GM18870 (cell line): ENCODE data around the gene ZNF684.
"Not testable (repeated sequence)": the region's sequence is repeated elsewhere in the genome, so short reads cannot be mapped to it uniquely, and the experiment has no call there.

Experiments
- ATAC-seq: cut with Tn5 transposase; IDR thresholded peaks from one replicate; pipeline ENCODE4 v1.9.1; 2021; ENCODE audit warnings: moderate library complexity; ENCODE audit not compliant: unreplicated experiment

The ZNF684 gene

DNA sequence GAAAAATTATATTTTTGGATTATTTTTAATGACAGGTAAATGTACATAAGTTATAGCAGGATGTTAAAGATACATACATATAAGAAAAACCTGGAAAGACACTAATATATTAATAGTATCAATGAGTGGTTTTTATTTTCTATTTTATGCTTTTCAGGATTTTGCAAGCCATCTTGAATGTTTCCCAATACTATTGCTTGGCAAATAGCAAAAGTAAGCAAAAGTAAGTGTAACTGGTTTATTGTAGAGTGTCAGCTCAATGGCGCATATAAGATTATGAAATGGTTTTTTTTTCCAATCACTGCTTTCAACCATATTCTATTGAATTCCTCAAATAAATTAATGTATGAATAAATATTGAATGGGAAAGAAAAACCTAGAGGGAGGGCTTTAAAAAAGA is 36.4 kb downstream of the ZNF684 start:
- no peak for ATAC-seq

- ATAC-seq = not testable (repeated sequence)
These were observed 43.4 kb downstream of the ZNF684 start for GRCh38 chr1:40574805-40575204.

DNA sequence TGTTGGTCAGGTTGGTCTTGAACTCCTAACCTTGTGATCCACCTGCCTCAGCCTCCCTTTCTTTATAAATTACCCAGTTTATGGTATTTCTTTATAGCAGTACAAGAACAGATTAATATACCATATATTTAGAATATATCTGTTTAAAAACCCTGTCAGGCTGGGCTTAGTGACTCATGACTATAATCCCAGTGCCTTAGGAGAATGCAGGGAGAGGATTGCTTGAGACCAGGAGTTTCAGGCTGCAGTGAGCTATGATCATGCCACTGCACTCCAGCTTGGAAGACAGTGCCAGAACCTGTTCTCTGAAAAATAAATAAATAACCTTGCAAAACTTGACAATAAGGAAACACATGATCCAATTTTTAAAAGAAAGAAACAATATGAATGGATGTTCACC is 43.9 kb downstream of the ZNF684 start:
- no peak for ATAC-seq

DNA sequence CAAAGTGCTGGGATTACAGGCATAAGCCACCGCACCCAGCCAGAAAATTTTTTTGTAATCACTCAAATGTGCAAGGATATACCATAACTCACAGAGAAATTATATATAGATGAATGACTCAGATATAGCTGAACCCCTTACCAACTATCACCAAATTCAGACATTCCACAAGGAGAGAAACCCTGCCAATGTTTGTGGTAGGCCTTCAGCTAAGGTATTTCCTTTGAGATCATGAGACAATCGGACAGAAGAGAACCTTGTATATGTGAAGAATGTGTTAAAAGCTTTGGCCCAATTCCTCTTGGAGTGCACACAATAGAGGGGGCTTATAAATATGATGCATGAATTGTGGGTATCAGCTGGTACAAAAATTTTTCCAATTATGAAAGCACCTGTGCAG is 50.7 kb downstream of the ZNF684 start:
- ATAC-seq = no peak

DNA sequence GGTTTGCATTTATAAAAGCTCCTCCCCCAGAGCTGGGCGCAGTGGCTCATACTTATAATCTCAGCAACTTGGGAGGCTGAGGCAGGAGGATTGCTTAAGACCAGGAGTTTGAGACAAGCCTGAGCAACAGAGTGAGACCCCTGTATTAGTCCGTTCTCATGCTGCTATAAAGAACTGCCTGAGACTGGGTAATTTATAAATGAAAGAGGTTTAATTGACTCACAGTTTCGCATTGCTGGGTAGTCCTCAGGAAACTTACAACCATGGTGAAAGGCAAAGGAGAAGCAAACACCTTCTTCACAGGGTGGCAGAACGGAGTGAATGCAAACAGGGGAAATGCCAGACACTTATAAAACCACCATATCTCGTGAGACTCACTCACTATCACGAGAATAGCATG is 52.5 kb downstream of the ZNF684 start:
- ATAC-seq = no peak

DNA sequence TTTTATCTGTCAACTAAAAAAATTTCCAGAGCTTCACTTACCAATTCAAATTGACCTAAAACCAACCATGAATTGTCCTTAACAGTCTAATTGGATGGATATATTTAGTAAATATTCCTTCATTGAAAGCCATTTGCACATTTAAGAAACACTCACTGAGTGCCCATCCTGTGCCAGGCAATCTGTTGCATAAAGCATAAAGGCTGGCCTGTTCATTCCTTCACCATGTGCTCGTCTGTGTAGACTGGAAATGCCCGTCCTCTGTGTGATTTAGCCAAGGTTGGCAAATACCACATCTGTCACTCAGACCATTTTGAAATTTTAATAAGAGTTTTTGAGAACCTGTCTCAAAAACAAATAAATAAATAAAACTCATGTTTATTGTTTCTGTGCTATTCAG is 57.1 kb downstream of the ZNF684 start:
- no peak for ATAC-seq

DNA sequence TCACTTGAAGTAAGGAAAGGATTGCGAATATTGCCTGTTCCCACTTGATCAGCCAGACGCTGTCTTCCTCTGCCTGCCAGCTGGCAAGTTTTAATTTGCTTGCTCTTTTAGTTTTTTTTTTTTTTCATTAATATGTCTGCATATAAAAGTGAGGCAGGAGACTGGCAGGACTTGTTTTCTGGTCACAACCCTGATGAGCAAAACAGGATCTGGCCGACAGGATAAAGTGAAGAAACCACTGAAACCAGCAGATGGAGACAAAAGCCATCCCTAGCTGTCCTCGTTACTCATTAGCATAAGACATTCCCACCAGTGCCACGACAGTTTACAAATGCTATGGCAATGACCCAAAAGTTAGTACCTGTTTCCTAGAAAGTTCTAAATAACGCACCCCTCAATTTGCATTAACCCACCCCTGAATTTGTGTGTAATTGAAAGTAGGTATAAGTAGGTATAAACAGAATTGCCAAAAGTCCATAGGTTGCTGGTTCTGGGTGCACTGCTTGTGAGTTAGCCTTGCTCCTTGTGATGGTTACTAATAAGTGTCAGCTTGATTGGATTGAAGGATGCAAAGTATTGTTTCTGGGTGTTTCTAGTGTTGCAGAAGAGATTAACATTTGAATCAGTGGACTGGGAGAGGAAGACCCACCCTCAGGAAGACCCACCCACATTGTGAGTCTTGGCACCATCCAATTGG is 60.8 kb downstream of the ZNF684 start:
- ATAC-seq = no peak

- ATAC-seq = no peak
These were observed 62.2 kb downstream of the ZNF684 start for GRCh38 chr1:40593449-40594186.

GRCh38 chr1:40594187-40594531 is 62.7 kb downstream of the ZNF684 start:
- ATAC-seq = no peak

DNA sequence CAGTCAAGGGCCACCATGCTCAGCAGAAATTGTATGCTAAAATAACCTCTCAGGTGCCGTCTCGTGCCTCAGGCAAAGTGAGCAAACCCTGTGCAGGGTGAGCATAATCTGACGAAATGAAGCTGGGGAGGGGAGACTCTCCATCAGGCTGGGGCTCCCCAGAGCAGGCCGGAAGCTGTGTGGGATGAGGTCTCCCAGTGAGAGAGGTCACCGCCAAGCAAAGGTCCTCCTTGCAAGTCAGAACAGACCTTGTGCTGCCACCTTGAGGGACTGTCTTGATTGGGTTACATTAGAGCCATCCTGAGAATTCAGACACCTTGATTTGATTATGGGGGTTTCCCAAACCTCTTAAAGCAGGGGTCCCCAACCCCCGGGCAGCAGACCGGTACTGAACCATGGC is 64.2 kb downstream of the ZNF684 start:
- no peak for ATAC-seq
